ENCODE data around the gene ACER2. TPM values are rescaled to one million over a fixed set of nuclear protein-coding genes. Genes with fewer than 3 reads are reported as not detected.
A peak's percentile ranks its signal among the peaks of the same experiment; 100 is the strongest.

The ACER2 gene
- total RNA-seq, 1 experiment from 2014 or later: 8.8 TPM

GRCh38 chr9:19376931-19377330 is 31.9 kb upstream of the ACER2 start (continued):
- peak; percentile 26; the same call in 1 of the 2 replicates for TF ChIP-seq ZNF671 (CRISPR knock-in tag; IDR thresholded peaks at IDR 0.05)
- no peak for TF ChIP-seq GRHL2 (CRISPR knock-in tag; IDR thresholded peaks at IDR 0.05; ENCODE audit: insufficient replicate concordance, severe bottlenecking)
- TF ChIP-seq NR1H2 (CRISPR knock-in tag; IDR thresholded peaks at IDR 0.05): no peak
- TF ChIP-seq AFF4 (CRISPR knock-in tag; IDR thresholded peaks at IDR 0.05; ENCODE audit: borderline replicate concordance): no peak

- ATAC-seq (no peak), DNase-seq (ENCODE audit: low spot score) (no peak)
- TF ChIP-seq TCF7 (CRISPR knock-in tag; IDR thresholded peaks at IDR 0.05; ENCODE audit: low read depth) (no peak), ZNF317 (CRISPR knock-in tag; IDR thresholded peaks at IDR 0.05; ENCODE audit: borderline replicate concordance, low read depth) (no peak), ZNF121 (CRISPR knock-in tag; IDR thresholded peaks at IDR 0.05) (no peak), USF2 (CRISPR knock-in tag; IDR thresholded peaks at IDR 0.05) (no peak), ZNF532 (CRISPR knock-in tag; IDR thresholded peaks at IDR 0.05; ENCODE audit: borderline replicate concordance) (no peak), MXD4 (CRISPR knock-in tag; IDR thresholded peaks at IDR 0.05; ENCODE audit: borderline replicate concordance) (no peak), NR3C1 (CRISPR knock-in tag; conservative IDR thresholded peaks at IDR 0.05; ENCODE audit: low read depth) (no peak), ZNF416 (CRISPR knock-in tag; IDR thresholded peaks at IDR 0.05) (no peak), ATF3 (CRISPR knock-in tag; conservative IDR thresholded peaks at IDR 0.05) (no peak)
- Mint-ChIP-seq H3K27me3 (ENCODE audit: low read depth) (no peaks in the 10 kb centered on the region), H3K36me3 (peaks cover 65% of the 10 kb centered on the region), H3K27ac (peak overlapping the region; percentile 100), H3K9me3 (no peaks in the 10 kb centered on the region), H3K4me3 (peak overlapping the region; percentile 99), H3K4me1 (peaks cover 33% of the 10 kb centered on the region)
- ChIA-PET POLR2A (no interaction called here), CTCF (interaction anchor here (1.5 kb wide), 1 partner anchor 87 kb away, joined by 4 read pairs; no protein-coding TSS in a partner anchor)
These were observed 30.6 kb upstream of the ACER2 start for GRCh38 chr9:19378164-19378563.

GRCh38 chr9:19378647-19379046 is 30.2 kb upstream of the ACER2 start:
- Mint-ChIP-seq H3K4me3 (peak overlapping the region; percentile 99), H3K36me3 (peaks cover 62% of the 10 kb centered on the region), H3K4me1 (peaks cover 33% of the 10 kb centered on the region), H3K27me3 (ENCODE audit: low read depth) (no peaks in the 10 kb centered on the region), H3K9me3 (no peaks in the 10 kb centered on the region), H3K27ac (peak overlapping the region; percentile 100)
- ChIA-PET POLR2A (no interaction called here), CTCF (no interaction called here)
- ATAC-seq (no peak), DNase-seq (ENCODE audit: low spot score) (no peak)
- TF ChIP-seq NR2C2 (CRISPR knock-in tag; IDR thresholded peaks at IDR 0.05) (no peak), ZMAT4 (CRISPR knock-in tag; IDR thresholded peaks at IDR 0.05) (0 out of 2 replicates have a peak, but pooled peaks have one; percentile 15), NFATC4 (CRISPR knock-in tag; IDR thresholded peaks at IDR 0.05) (0 out of 2 replicates have a peak, but pooled peaks have one; percentile 21), ERG (CRISPR knock-in tag; IDR thresholded peaks at IDR 0.05) (peak; percentile 23; the same call in 1 of the 2 replicates), ZNF671 (CRISPR knock-in tag; IDR thresholded peaks at IDR 0.05) (peak; percentile 16; the same call in 1 of the 2 replicates), ZNF317 (CRISPR knock-in tag; IDR thresholded peaks at IDR 0.05; ENCODE audit: borderline replicate concordance, low read depth) (no peak), NFYB (CRISPR knock-in tag; conservative IDR thresholded peaks at IDR 0.05; ENCODE audit: low read depth) (no peak), TCF7 (CRISPR knock-in tag; IDR thresholded peaks at IDR 0.05; ENCODE audit: low read depth) (no peak), TEAD4 (CRISPR knock-in tag; IDR thresholded peaks at IDR 0.05) (no peak), ATF3 (CRISPR knock-in tag; conservative IDR thresholded peaks at IDR 0.05) (no peak), CDX4 (CRISPR knock-in tag; IDR thresholded peaks at IDR 0.05; ENCODE audit: borderline replicate concordance) (no peak), RORB (CRISPR knock-in tag; IDR thresholded peaks at IDR 0.05) (no peak)
